ENCODE measurements around the gene MVB12B.

Gene MVB12B

DNA sequence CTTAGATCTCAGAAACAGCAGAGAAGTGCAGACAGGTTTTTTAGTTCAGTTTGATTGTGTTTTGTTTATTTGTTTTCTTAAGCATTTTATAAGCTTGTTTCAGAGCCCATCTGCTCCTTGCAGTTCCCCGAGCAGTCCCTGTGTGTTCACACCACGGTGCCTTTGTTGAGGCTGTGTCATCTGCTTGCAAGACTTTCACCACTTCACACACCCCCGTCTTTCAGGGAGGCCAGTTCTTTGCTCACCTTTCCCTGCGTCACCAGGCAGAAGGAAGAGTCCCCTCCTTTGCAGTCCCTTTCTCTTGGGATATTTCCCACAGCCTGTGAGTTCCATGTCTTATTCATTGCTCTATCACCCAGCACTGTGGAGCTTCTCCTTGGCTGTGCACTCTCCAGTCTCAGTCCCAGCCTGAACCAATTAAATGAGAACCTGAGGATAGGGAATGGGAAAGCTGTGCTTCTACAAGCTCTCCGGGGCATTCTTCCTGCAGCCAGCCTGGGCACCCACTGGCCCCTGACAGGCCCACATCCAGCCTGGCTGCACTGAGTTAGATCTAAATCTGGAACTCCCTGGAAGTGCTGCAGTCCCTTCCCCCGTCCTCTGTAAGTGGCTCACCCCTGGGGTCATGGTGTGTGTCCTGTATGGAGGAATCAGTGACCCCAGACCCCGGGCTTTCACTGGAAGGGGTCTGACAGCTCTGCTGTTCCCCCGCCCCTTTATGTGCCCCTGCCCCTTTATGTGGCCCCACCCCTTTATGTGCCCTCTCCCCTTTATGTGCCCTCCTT is 5.5 kb downstream of the MVB12B start:
- DNase-seq (ENCODE audit: low spot score) = no peak

DNA sequence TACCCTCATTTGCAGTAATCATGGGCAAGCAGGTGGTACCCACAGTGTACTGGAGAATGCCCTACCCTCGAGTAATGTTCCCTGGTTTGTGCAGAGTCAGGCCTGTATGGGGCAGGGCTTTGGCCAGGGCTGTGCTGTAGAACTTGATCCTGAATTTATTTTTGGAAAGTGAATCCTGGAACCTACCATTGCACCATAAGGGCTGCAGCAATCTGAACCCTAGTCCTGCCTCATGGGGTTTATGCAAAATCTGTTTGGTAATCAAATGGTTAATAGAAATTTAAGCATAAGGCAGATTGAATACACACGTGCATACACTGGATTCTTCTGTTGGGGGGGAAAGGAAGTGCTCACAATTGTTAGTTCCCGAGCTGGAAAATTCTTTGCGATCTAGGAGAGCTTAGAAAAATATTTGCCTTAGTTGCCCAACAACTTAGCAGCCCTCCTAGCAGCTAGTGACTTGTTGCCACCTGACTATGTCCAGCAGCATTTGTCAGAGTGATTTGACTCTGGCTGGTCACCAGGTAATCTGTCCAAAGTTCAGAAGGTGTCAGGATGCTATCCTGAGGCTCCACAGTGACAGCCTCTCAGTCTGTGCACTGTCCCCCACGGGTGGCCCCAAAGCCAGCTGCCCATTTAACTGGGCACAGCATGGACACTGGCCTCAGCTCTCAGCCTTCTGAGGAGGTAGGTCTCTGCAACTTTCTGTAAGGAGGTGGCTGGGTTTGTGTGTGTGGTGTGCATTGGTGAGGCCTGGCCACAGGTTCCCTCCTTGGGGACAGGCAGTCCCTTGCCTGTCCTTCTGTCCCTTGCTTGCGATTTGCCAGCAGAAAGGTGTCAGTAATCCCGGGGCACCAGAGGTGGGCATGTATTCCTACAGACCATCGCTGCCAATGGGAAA is 8.3 kb downstream of the MVB12B start:
- peak; percentile 48 for DNase-seq (ENCODE audit: low spot score)

DNA sequence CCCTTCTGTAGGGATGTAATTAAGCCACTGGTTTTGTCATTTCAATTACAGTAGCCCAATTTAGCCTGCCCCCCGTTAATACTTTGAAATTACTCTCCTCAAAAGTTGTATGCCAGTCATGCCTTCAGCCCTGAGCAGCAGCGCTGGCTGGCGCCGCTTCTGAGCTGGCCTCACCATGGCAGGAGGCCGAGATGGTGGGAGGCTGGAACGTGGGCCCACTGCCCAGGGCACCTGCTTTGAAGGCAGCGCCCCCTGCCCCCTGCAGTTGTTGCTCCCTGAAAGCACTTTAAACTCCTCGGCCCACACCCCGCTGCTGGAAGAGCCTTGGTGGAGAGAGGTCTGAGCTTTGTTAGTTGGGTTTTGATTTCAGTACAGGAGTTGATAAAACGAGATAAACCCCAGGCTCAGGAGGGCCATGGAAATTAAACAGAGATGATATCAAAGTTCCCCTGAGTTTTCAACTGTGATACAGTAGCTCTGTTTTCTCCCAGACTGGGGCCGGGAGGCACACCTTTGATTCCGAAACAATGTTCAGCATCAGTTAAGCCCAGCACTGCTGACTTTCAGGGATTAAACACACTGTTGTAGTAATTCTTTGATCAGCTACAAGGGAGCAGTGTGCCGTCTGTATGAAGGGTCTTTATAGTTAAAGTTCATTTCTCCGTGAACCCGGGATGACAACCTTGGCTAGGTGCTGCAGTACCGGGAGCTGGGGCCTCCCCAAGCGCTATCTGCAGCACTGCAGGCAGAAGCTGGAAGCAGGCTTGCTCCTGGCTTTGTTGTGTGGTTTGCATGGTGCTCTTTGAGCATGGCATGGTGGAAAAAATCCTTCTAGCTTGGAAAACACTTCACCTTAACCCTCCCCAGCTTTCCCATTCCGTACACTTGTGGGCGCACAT is 9.5 kb downstream of the MVB12B start:
- DNase-seq (ENCODE audit: low spot score) = no peak

- DNase-seq (ENCODE audit: low spot score) = no peak
Measured at GRCh38 chr9:126336736-126337325, 10.2 kb downstream of the MVB12B start.

- no peak for DNase-seq (ENCODE audit: low spot score)
Measured at GRCh38 chr9:126337729-126338372, 11.2 kb downstream of the MVB12B start.

DNA sequence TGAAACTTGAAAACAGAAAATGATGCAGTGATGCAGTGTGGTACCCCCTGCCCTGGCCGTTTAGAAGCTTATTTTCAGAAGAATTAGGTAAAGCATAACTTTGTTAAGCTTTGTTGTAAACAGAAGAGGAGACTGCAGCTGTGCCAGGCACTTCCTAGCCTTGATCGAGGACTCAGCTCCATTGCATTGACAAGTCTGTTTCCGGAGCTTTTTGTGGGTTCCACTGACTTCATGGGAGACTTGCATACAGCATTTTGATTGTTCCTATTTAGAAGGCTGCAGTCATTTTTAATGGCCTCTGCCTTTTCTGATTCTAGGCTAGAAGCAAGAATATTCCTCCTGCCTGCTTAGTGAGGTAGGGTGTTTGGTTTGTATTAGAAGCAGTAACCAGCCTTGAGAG is 12.3 kb downstream of the MVB12B start:
- DNase-seq (ENCODE audit: low spot score) = no peak

- no peak for DNase-seq (ENCODE audit: low spot score)
Measured at GRCh38 chr9:126341426-126341825, 14.8 kb downstream of the MVB12B start.

GRCh38 chr9:126341902-126342301 is 15.3 kb downstream of the MVB12B start:
- no peak for DNase-seq (ENCODE audit: low spot score)

DNA sequence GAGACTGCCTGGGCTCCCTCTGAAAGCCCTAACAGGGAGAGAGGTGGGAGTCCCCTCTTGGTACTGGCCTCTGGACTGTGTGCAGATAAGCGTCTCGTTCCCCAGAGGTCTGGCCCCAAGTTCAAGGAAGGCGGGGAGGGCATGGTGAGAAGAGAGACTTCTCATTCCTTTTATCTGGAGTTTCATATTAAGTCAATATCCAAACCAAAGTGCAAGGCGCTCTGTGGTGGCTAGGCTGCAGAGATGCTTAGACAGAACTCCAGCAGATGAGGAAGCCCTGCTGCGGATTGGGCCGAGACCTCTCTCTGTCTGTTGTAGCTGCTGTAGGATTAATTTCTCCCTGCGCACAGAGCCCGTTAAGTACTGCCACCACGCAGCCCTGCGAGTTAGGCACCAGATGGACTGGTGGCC is 16.0 kb downstream of the MVB12B start:
- no peak for DNase-seq (ENCODE audit: low spot score)

DNA sequence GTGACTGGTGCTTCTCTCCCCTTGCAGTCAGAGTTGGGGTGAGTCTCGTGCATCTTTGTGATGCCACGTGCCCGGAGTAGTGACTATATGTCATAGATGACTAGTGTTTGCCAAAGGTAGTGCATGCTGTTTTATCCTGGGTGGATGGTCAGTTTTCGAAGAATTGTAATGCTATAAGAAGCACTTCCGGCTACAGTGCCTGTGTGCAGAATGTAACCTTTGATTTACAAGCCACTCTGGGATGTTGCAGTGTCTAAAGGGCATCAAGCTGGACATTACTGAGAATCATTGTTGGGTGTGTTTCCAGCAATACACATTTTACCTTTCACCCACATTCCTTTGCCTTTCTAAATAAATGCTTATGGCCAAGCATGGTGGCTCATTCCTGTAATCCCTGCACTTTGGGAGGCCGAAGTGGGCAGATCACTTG is 16.7 kb downstream of the MVB12B start:
- DNase-seq (ENCODE audit: low spot score) = no peak

DNA sequence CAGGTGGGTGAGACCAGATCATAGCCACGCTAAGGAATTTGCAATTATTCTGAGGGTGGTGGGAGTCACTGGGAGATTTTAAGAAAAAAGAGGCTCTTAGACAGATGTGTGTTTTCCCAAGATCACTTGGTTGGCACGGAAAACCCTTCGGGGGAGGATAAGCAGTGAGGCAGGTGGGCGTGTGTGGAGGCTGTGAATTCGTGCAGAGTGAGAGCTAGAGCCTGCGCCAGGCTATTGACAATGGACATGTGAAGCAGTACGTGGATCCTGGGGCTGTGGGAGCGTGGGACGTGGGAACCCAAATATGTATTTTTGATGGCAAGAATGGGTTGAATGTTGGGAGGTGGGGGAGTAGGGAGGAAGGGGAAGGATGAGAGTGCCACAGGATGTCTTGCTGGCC is 19.4 kb downstream of the MVB12B start:
- DNase-seq (ENCODE audit: low spot score) = no peak

DNA sequence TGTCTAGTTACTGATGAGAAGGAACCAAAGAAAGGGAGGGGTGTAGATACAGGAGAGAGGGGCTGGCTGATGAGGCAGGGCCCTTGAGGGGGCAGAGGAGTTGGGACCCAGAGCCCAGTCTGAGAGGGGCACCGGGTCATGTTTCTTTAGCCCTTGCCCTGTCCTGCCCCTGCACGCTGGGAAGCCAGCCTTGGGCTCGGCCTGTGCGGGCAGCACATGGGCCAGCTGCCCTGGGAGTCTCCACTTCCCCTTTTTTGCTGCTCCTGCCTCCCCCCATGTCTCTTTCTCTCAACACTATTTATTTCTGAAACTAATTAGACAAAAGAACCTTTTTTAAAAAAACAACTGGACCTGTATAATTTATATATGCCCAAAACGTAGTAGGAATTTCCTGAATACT is 20.5 kb downstream of the MVB12B start:
- no peak for DNase-seq (ENCODE audit: low spot score)

DNA sequence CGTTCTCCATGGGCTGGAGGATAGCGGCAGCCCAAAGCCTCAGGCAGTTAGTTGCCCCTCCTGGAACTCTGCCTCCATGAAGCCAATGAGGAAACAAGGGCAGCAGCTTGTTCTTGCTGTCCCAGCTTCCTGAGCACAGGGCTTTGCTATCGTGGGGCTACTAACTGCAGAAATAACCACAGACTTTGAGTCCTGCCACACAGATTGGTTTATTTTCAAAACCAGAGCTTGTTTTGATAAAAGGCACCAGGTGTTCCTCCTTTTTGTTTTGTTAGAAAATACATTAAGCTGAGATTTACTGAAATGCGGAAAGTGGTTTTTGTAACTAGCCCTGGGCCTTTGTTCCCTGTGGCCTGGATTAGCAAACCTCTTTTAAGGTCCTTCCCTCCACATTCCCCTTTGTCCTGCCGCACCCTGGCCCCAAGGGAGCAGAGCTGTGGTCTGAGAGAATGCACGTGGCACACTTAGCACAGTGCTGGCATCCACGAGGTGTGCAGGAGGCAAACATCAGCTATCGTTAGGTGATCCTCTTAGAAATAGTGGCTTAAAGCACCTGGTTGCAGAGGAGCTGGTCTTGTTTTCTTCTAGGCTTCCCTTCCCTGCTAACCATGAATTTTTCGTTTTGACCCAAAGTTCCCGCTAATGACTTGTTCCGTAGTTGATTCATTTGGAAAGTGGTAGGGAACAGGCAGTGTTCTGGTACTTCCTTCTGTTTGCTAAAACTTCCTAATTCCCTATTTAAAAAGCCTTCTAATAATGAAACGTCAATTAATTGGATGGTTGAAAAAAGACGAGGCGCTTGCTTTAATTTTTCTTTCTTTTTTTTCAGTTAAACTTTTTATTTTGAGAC is 21.5 kb downstream of the MVB12B start:
- DNase-seq (ENCODE audit: low spot score) = no peak

DNA sequence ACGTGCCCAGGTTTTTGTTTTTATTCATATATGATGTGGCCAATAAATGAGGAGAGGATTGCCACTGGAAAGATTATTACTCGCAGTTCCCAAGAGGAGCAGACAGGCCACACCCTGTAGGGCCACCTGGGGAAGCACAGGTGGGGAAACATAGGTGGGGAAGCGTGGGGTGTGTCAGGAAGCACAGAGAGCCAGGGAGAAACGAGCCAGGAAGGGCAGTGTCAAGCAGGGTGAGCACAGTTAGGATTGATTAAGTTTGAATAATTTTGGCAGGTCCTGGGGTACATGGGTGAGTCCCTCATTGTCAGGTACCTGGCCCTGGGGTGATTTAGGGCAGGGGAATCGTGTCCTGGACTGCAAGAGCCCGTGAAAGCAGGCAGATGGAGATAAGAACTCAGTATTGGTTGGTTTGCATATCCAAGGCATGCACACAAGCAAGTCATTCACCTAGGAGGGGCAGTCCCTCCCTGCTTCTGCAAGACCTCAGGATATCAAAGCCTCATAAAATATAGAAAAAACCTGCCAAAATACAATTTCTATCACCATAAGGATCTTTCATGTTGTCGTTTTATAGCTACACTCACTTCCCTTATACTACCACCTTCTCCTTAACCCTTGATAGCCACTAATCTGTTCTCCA is 22.4 kb downstream of the MVB12B start:
- DNase-seq (ENCODE audit: low spot score) = no peak

- no peak for DNase-seq (ENCODE audit: low spot score)
Measured at GRCh38 chr9:126354887-126355770, 28.5 kb downstream of the MVB12B start.

GRCh38 chr9:126357074-126357473 is 30.4 kb downstream of the MVB12B start:
- no peak for DNase-seq (ENCODE audit: low spot score)

- no peak for DNase-seq (ENCODE audit: low spot score)
Measured at GRCh38 chr9:126360073-126360472, 33.4 kb downstream of the MVB12B start.

- DNase-seq (ENCODE audit: low spot score) = no peak
Measured at GRCh38 chr9:126361810-126362238, 35.2 kb downstream of the MVB12B start.

GRCh38 chr9:126363250-126363649 is 36.6 kb downstream of the MVB12B start:
- DNase-seq (ENCODE audit: low spot score) = no peak

Measured in AG08396 (cell line).